Neural cell (in vitro differentiated cells): ENCODE measurements around the gene PIGB. TPM values are rescaled to one million over a fixed set of nuclear protein-coding genes. Genes with fewer than 3 reads are reported as not detected.
"Not testable (repeated sequence)": the region's sequence is repeated elsewhere in the genome, so short reads cannot be mapped to it uniquely, and the experiment has no call there.

ENCODE experiments used
- H2AFZ ChIP-seq: fragments of 200-600, 300-800 bp; sonication (generic), shearing (Covaris generic); 2 replicates; pipeline ENCODE4 v1.6.0; 2014; ENCODE audit warnings: low read depth, mild to moderate bottlenecking, antibody characterized with exemption, low read length, moderate library complexity
- H3F3A ChIP-seq: fragments of 200-600 bp; shearing (Covaris generic); 2 replicates; pipeline ENCODE4 v1.6.1; 2016; ENCODE audit warnings: mild to moderate bottlenecking, moderate library complexity, mixed read lengths, antibody characterized with exemption, low read length; ENCODE audit not compliant: insufficient read depth, poor library complexity, severe bottlenecking
- H3K27ac ChIP-seq: fragments of 200-600, 300-800 bp; sonication (generic), shearing (Covaris generic); 2 replicates; pipeline ENCODE4 v1.5.1; 2014; ENCODE audit warnings: mild to moderate bottlenecking, low read length, moderate library complexity
- H3K27me3 ChIP-seq: fragments of 300-800, 200-600 bp; sonication (generic), shearing (Covaris generic); 2 replicates; pipeline ENCODE4 v1.6.0; 2014; ENCODE audit warnings: mild to moderate bottlenecking, low read depth, low read length, moderate library complexity; ENCODE audit not compliant: insufficient read depth
- H3K36me3 ChIP-seq: fragments of 300-800, 200-600 bp; sonication (generic), shearing (Covaris generic); 2 replicates; pipeline ENCODE4 v1.5.1; 2014; ENCODE audit warnings: mild to moderate bottlenecking, antibody characterized with exemption, low read length, moderate library complexity; ENCODE audit not compliant: insufficient read depth
- H3K4me2 ChIP-seq: fragments of 300-800, 200-600 bp; sonication (generic), shearing (Covaris generic); 2 replicates; pipeline ENCODE4 v1.6.0; 2014; ENCODE audit warnings: mild to moderate bottlenecking, low read length
- H3K4me3 ChIP-seq: fragments of 300-800, 200-600 bp; sonication (generic), shearing (Covaris generic); 2 replicates; pipeline ENCODE4 v1.5.1; 2014; ENCODE audit warnings: mild to moderate bottlenecking, low read length, moderate library complexity
- H3K79me2 ChIP-seq: fragments of 200-600 bp; shearing (Covaris generic); replicated peaks from 2 replicates; pipeline ENCODE4 v1.6.0; 2014; ENCODE audit warnings: mild to moderate bottlenecking, low read length, moderate library complexity; ENCODE audit not compliant: insufficient read depth
- H3K9ac ChIP-seq: fragments of 300-800, 200-600 bp; sonication (generic), shearing (Covaris generic); 2 replicates; pipeline ENCODE4 v1.6.1; 2016; ENCODE audit warnings: mild to moderate bottlenecking, low read length, mixed read lengths
- H3K9me2 ChIP-seq: fragments of 200-600 bp; shearing (Covaris generic); 2 replicates; pipeline ENCODE4 v1.6.1; 2016; ENCODE audit warnings: mild to moderate bottlenecking, low read length, mixed read lengths; ENCODE audit not compliant: insufficient read depth
- H3K9me3 ChIP-seq: fragments of 200-600, 300-800 bp; sonication (generic), shearing (Covaris generic); 2 replicates; pipeline ENCODE4 v1.6.1; 2016; ENCODE audit warnings: mild to moderate bottlenecking, mixed run types, low read length, moderate library complexity, mixed read lengths
- H4K20me1 ChIP-seq: fragments of 200-600 bp; shearing (Covaris generic); 2 replicates; pipeline ENCODE4 v1.6.1; 2016; ENCODE audit warnings: mild to moderate bottlenecking, mixed run types; ENCODE audit not compliant: insufficient read depth
- CTCF ChIP-seq: fragments of 450-650 bp; IDR thresholded peaks from 2 replicates; pipeline ENCODE4 v1.5.1; 2014; ENCODE audit warnings: antibody characterized with exemption, mild to moderate bottlenecking, moderate library complexity; ENCODE audit not compliant: poor library complexity, severe bottlenecking
- EP300 ChIP-seq: fragments of 450-650 bp; conservative IDR thresholded peaks from 2 replicates; pipeline ENCODE4 v1.6.1; 2014; ENCODE audit warnings: antibody characterized with exemption, mild to moderate bottlenecking, moderate library complexity; ENCODE audit not compliant: poor library complexity, severe bottlenecking
- EZH2 ChIP-seq: fragments of 200-600, 300-800 bp; shearing (Covaris generic), sonication (generic); IDR thresholded peaks from 2 replicates; pipeline ENCODE4 v1.6.1; 2014; ENCODE audit warnings: antibody characterized with exemption, low read length, borderline replicate concordance, mild to moderate bottlenecking; ENCODE audit not compliant: insufficient read depth, poor library complexity, severe bottlenecking
- MXI1 ChIP-seq: fragments of 450-650 bp; conservative IDR thresholded peaks from 2 replicates; pipeline ENCODE4 v1.6.1; 2014; ENCODE audit warnings: antibody characterized with exemption, mild to moderate bottlenecking; ENCODE audit not compliant: poor library complexity, severe bottlenecking
- POLR2AphosphoS5 ChIP-seq: IDR thresholded peaks from 2 replicates; pipeline ENCODE4 v1.6.1; 2012
- RAD21 ChIP-seq: fragments of 450-650 bp; conservative IDR thresholded peaks from 2 replicates; pipeline ENCODE4 v1.6.1; 2014; ENCODE audit warnings: antibody characterized with exemption, mild to moderate bottlenecking, moderate library complexity
- SMC3 ChIP-seq: fragments of 450-650 bp; conservative IDR thresholded peaks from 2 replicates; pipeline ENCODE4 v1.6.1; 2014; ENCODE audit warnings: antibody characterized with exemption, mild to moderate bottlenecking, moderate library complexity; ENCODE audit not compliant: poor library complexity
- TAF1 ChIP-seq: IDR thresholded peaks from 2 replicates; pipeline ENCODE4 v1.6.1; 2012; ENCODE audit warnings: low read depth
- polyA plus RNA-seq: library from polyadenylated mRNA; depleted of rRNA; stranded (reverse); fragments of >200 nt; gene quantifications from 2 replicates; pipeline ENCODE4 v1.2.3, GENCODE V29; 2014
- TF ChIP-seq, protein P1 (sequence below): IDR thresholded peaks from 2 replicates; pipeline ENCODE4 v1.6.1; 2012; ENCODE audit warnings: borderline replicate concordance

PIGB gene
- polyA plus RNA-seq, 1 donor from 2014 or later = 8.1 TPM

GRCh38 chr15:55297315-55297714, 21.7 kb upstream of the PIGB start (continued):
- TF ChIP-seq, protein P1, sequence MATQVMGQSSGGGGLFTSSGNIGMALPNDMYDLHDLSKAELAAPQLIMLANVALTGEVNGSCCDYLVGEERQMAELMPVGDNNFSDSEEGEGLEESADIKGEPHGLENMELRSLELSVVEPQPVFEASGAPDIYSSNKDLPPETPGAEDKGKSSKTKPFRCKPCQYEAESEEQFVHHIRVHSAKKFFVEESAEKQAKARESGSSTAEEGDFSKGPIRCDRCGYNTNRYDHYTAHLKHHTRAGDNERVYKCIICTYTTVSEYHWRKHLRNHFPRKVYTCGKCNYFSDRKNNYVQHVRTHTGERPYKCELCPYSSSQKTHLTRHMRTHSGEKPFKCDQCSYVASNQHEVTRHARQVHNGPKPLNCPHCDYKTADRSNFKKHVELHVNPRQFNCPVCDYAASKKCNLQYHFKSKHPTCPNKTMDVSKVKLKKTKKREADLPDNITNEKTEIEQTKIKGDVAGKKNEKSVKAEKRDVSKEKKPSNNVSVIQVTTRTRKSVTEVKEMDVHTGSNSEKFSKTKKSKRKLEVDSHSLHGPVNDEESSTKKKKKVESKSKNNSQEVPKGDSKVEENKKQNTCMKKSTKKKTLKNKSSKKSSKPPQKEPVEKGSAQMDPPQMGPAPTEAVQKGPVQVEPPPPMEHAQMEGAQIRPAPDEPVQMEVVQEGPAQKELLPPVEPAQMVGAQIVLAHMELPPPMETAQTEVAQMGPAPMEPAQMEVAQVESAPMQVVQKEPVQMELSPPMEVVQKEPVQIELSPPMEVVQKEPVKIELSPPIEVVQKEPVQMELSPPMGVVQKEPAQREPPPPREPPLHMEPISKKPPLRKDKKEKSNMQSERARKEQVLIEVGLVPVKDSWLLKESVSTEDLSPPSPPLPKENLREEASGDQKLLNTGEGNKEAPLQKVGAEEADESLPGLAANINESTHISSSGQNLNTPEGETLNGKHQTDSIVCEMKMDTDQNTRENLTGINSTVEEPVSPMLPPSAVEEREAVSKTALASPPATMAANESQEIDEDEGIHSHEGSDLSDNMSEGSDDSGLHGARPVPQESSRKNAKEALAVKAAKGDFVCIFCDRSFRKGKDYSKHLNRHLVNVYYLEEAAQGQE = no peak

GRCh38 chr15:55302801-55303200, 16.2 kb upstream of the PIGB start:
- not testable (repeated sequence) for H3K4me2 ChIP-seq

GRCh38 chr15:55319537-55320237, 665 bp downstream of the PIGB start:
- peak overlapping the region; percentile 76 for H3K4me3 ChIP-seq

More at GRCh38 chr15:55302801-55303200, 16.2 kb upstream of the PIGB start:
- not testable (repeated sequence) for H3K9me3 ChIP-seq, H3K4me3 ChIP-seq, H3F3A ChIP-seq, H3K9me2 ChIP-seq, H3K27ac ChIP-seq, H3K9ac ChIP-seq, H4K20me1 ChIP-seq, H3K79me2 ChIP-seq, H3K27me3 ChIP-seq, H2AFZ ChIP-seq, H3K36me3 ChIP-seq

DNA sequence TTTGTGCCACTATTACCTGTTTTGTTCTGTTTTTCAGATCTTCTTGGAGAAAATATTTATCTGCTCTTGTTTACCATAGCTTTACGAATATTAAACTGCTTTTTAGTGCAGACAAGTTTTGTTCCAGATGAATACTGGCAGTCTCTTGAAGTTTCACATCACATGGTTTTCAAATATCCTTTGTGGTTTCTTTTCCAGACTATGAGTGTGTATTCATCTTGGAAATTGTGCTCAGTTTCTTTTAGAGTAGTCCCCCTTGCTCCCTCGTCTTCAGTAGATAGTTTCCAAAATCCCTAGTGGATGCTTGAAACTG, 1.2 kb downstream of the PIGB start:
- H3K4me2 ChIP-seq = no peak overlapping the region
- no peak overlapping the region for H3K4me3 ChIP-seq
- TF ChIP-seq TAF1 (no peak), EZH2 (no peak), EP300 (no peak), MXI1 (no peak), POLR2AphosphoS5 (no peak), SMC3 (no peak), CTCF (no peak), RAD21 (no peak)
- TF ChIP-seq, protein P1 = no peak
- no peaks in the 10 kb centered on the region for H3K9me2 ChIP-seq
- H2AFZ ChIP-seq = no peak overlapping the region
- no peaks in the 10 kb centered on the region for H3K27me3 ChIP-seq
- no peaks in the 10 kb centered on the region for H3K79me2 ChIP-seq
- H4K20me1 ChIP-seq = no peaks in the 10 kb centered on the region
- H3K9ac ChIP-seq = no peak overlapping the region
- no peaks in the 10 kb centered on the region for H3K9me3 ChIP-seq
- no peaks in the 10 kb centered on the region for H3K36me3 ChIP-seq
- H3K27ac ChIP-seq = no peak overlapping the region
- no peaks in the 10 kb centered on the region for H3F3A ChIP-seq

More at GRCh38 chr15:55319537-55320237, 665 bp downstream of the PIGB start:
- H3K27me3 ChIP-seq = no peaks in the 10 kb centered on the region
- H3K9ac ChIP-seq = peak overlapping the region; percentile 70
- no peak for TF ChIP-seq EP300
- H3K4me2 ChIP-seq = peak overlapping the region; percentile 44
- no peaks in the 10 kb centered on the region for H3K9me3 ChIP-seq
- H3K36me3 ChIP-seq = no peaks in the 10 kb centered on the region
- H3K79me2 ChIP-seq = no peaks in the 10 kb centered on the region
- peak overlapping the region; percentile 37 for H2AFZ ChIP-seq
- H3K9me2 ChIP-seq = no peaks in the 10 kb centered on the region
- H3K27ac ChIP-seq = peak overlapping the region; percentile 54
- H3F3A ChIP-seq = no peaks in the 10 kb centered on the region
- no peaks in the 10 kb centered on the region for H4K20me1 ChIP-seq
